Activated CD4-positive, alpha-beta T cell treated with anti-CD3 and anti-CD28 coated beads, Interleukin-2, amount 10 ng/mL, durations not matched to agents 24 days and 14 days (primary cell): Measurements from ENCODE around the gene GART. TPM values are rescaled to one million over a fixed set of nuclear protein-coding genes. Genes with fewer than 3 reads are reported as not detected.
"Not testable (repeated sequence)": the region's sequence is repeated elsewhere in the genome, so short reads cannot be mapped to it uniquely, and the experiment has no call there.

Experiments used
- DNase-seq: peaks from one replicate; pipeline ENCODE4 v3.0.0; 2022
- H3K27ac Mint-ChIP-seq: one replicate; pipeline ENCODE4 v1.8.0; 2022; ENCODE audit warnings: mild to moderate bottlenecking, mixed read lengths
- H3K27me3 Mint-ChIP-seq: one replicate; pipeline ENCODE4 v1.8.0; 2022; ENCODE audit warnings: mixed read lengths
- H3K36me3 Mint-ChIP-seq: one replicate; pipeline ENCODE4 v1.8.0; 2022; ENCODE audit warnings: low read depth, mild to moderate bottlenecking, mixed read lengths
- H3K4me1 Mint-ChIP-seq: one replicate; pipeline ENCODE4 v1.8.0; 2021; ENCODE audit warnings: mixed read lengths
- H3K4me3 Mint-ChIP-seq: one replicate; pipeline ENCODE4 v1.8.0; 2022; ENCODE audit warnings: mild to moderate bottlenecking, moderate library complexity, mixed read lengths
- H3K9me3 Mint-ChIP-seq: one replicate; pipeline ENCODE4 v1.8.0; 2021; ENCODE audit warnings: mixed read lengths
- intact Hi-C: fragments of 100-400 bp; cut with micrococcal nuclease; formaldehyde crosslinking; loops from one replicate; pipeline ENCODE4 v1.15.1; 2023
- total RNA-seq: library from RNA; stranded (reverse); gene quantifications from 2 replicates; pipeline ENCODE4 v1.2.3, GENCODE V29; 2022

Gene GART
- total RNA-seq: 216 and 221 TPM in 2 replicates

- peaks cover 50% of the 10 kb centered on the region for H3K36me3 Mint-ChIP-seq
- H3K27me3 Mint-ChIP-seq: no peaks in the 10 kb centered on the region
- H3K27ac Mint-ChIP-seq: peak within 1 kb of the TSS; percentile 100
- intact Hi-C loops: loop anchor here (1.0 kb wide), 3 partner anchors 46 to 63 kb away; partner anchors contain the start of genes DNAJC28, DONSON and TMEM50B
- peaks cover 41% of the 10 kb centered on the region for H3K4me1 Mint-ChIP-seq
- DNase-seq: peak; percentile 95
- H3K9me3 Mint-ChIP-seq: peaks cover 8% of the 10 kb centered on the region
- peak within 1 kb of the TSS; percentile 95 for H3K4me3 Mint-ChIP-seq
These were observed at the start of gene GART for GRCh38 chr21:33541756-33542639. TSS of gene GART (minus strand) at chr21:33542117. CDS start at chr21:33539315, 2,802 bp downstream.

- no peaks in the 10 kb centered on the region for H3K27me3 Mint-ChIP-seq
- intact Hi-C loops: loop anchor here (1.0 to 5.0 kb wide), 4 partner anchors 16 to 96 kb away; partner anchors contain the start of genes CRYZL1, DNAJC28 and GART
- no peaks in the 10 kb centered on the region for H3K9me3 Mint-ChIP-seq
- H3K36me3 Mint-ChIP-seq: peaks cover 20% of the 10 kb centered on the region
- peaks cover 18% of the 10 kb centered on the region for H3K4me1 Mint-ChIP-seq
- peak within 1 kb of the TSS; percentile 96 for H3K4me3 Mint-ChIP-seq
- DNase-seq: peak; percentile 98
- H3K27ac Mint-ChIP-seq: peak within 1 kb of the TSS; percentile 87
These were observed 46.8 kb upstream of the GART start, which contains the start of gene DONSON for GRCh38 chr21:33588485-33589335. TSS of gene DONSON (minus strand) at chr21:33588684. CDS start at chr21:33588641, 43 bp downstream.

GRCh38 chr21:33587792-33588484 lies 46.0 kb upstream of the GART start:
- peak overlapping the region; percentile 96 for H3K4me3 Mint-ChIP-seq
- H3K4me1 Mint-ChIP-seq: peaks cover 18% of the 10 kb centered on the region
- peak overlapping the region; percentile 87 for H3K27ac Mint-ChIP-seq
- intact Hi-C loops: loop anchor here (1.0 to 5.0 kb wide), 4 partner anchors 15 to 96 kb away; partner anchors contain the start of genes CRYZL1, DNAJC28 and GART
- H3K36me3 Mint-ChIP-seq: peaks cover 18% of the 10 kb centered on the region
- DNase-seq: peak; percentile 80
- H3K9me3 Mint-ChIP-seq: no peaks in the 10 kb centered on the region
- H3K27me3 Mint-ChIP-seq: no peaks in the 10 kb centered on the region

- Mint-ChIP-seq H3K36me3 (peaks cover 22% of the 10 kb centered on the region), H3K27me3 (no peaks in the 10 kb centered on the region), H3K9me3 (no peaks in the 10 kb centered on the region), H3K4me1 (peaks cover 18% of the 10 kb centered on the region), H3K27ac (peak overlapping the region; percentile 69), H3K4me3 (peak overlapping the region; percentile 75)
- DNase-seq: no peak
- intact Hi-C loops: loop anchor here (5.0 kb wide), 1 partner anchor 95 kb away; the partner anchor contains the start of gene DNAJC28
These were observed 45.0 kb upstream of the GART start for GRCh38 chr21:33586927-33587326.

- DNase-seq: no peak
- Mint-ChIP-seq H3K4me1 (peaks cover 16% of the 10 kb centered on the region), H3K9me3 (no peaks in the 10 kb centered on the region), H3K36me3 (peaks cover 32% of the 10 kb centered on the region), H3K27ac (no peak overlapping the region), H3K27me3 (no peaks in the 10 kb centered on the region), H3K4me3 (no peak overlapping the region)
- intact Hi-C loops: no loop called here
These were observed 42.5 kb upstream of the GART start for GRCh38 chr21:33584455-33584854.

- Mint-ChIP-seq H3K4me3 (no peak overlapping the region), H3K27me3 (no peaks in the 10 kb centered on the region), H3K9me3 (no peaks in the 10 kb centered on the region), H3K4me1 (peaks cover 6% of the 10 kb centered on the region), H3K27ac (peak overlapping the region; percentile 41), H3K36me3 (peaks cover 39% of the 10 kb centered on the region)
- no peak for DNase-seq
- intact Hi-C loops: no loop called here
These were observed 37.1 kb upstream of the GART start for GRCh38 chr21:33578959-33579542.

GRCh38 chr21:33578214-33578613 lies 36.3 kb upstream of the GART start:
- H3K27me3 Mint-ChIP-seq: no peaks in the 10 kb centered on the region
- intact Hi-C loops: no loop called here
- H3K4me3 Mint-ChIP-seq: no peak overlapping the region
- DNase-seq: no peak
- H3K9me3 Mint-ChIP-seq: no peaks in the 10 kb centered on the region
- H3K4me1 Mint-ChIP-seq: peaks cover 6% of the 10 kb centered on the region
- H3K36me3 Mint-ChIP-seq: peaks cover 44% of the 10 kb centered on the region
- no peak overlapping the region for H3K27ac Mint-ChIP-seq

GRCh38 chr21:33576741-33577141 lies 34.8 kb upstream of the GART start:
- H3K4me3 Mint-ChIP-seq, intact Hi-C loops, H3K9me3 Mint-ChIP-seq, H3K27me3 Mint-ChIP-seq, DNase-seq, H3K4me1 Mint-ChIP-seq, H3K27ac Mint-ChIP-seq: not testable (repeated sequence)
- peaks cover 44% of the 10 kb centered on the region for H3K36me3 Mint-ChIP-seq

- Mint-ChIP-seq H3K27ac (no peak overlapping the region), H3K9me3 (no peaks in the 10 kb centered on the region), H3K27me3 (no peaks in the 10 kb centered on the region), H3K4me1 (peaks cover 12% of the 10 kb centered on the region), H3K36me3 (peaks cover 53% of the 10 kb centered on the region), H3K4me3 (no peak overlapping the region)
- no peak for DNase-seq
- intact Hi-C loops: loop anchor here (2.0 kb wide), 1 partner anchor 16 kb away; the partner anchor contains the start of gene DONSON
These were observed 30.4 kb upstream of the GART start for GRCh38 chr21:33572350-33572749.

- DNase-seq: no peak
- no peaks in the 10 kb centered on the region for H3K27me3 Mint-ChIP-seq
- peaks cover 16% of the 10 kb centered on the region for H3K4me1 Mint-ChIP-seq
- H3K9me3 Mint-ChIP-seq: no peaks in the 10 kb centered on the region
- H3K4me3 Mint-ChIP-seq: no peak overlapping the region
- intact Hi-C loops: no loop called here
- H3K27ac Mint-ChIP-seq: peak overlapping the region; percentile 54
- H3K36me3 Mint-ChIP-seq: peaks cover 50% of the 10 kb centered on the region
These were observed 28.1 kb upstream of the GART start for GRCh38 chr21:33569991-33570390.

- no peaks in the 10 kb centered on the region for H3K27me3 Mint-ChIP-seq
- H3K27ac Mint-ChIP-seq: no peak overlapping the region
- no peaks in the 10 kb centered on the region for H3K9me3 Mint-ChIP-seq
- intact Hi-C loops: no loop called here
- H3K36me3 Mint-ChIP-seq: peaks cover 46% of the 10 kb centered on the region
- no peak overlapping the region for H3K4me3 Mint-ChIP-seq
- DNase-seq: no peak
- peaks cover 16% of the 10 kb centered on the region for H3K4me1 Mint-ChIP-seq
These were observed 26.5 kb upstream of the GART start for GRCh38 chr21:33568448-33568847.

GRCh38 chr21:33567914-33568313 lies 26.0 kb upstream of the GART start:
- peak overlapping the region; percentile 51 for H3K27ac Mint-ChIP-seq
- intact Hi-C loops: no loop called here
- no peaks in the 10 kb centered on the region for H3K27me3 Mint-ChIP-seq
- H3K4me3 Mint-ChIP-seq: no peak overlapping the region
- H3K36me3 Mint-ChIP-seq: peaks cover 45% of the 10 kb centered on the region
- DNase-seq: no peak
- peaks cover 16% of the 10 kb centered on the region for H3K4me1 Mint-ChIP-seq
- no peaks in the 10 kb centered on the region for H3K9me3 Mint-ChIP-seq

- Mint-ChIP-seq H3K4me1 (peaks cover 18% of the 10 kb centered on the region), H3K36me3 (peaks cover 43% of the 10 kb centered on the region), H3K27ac (no peak overlapping the region), H3K9me3 (no peaks in the 10 kb centered on the region), H3K4me3 (no peak overlapping the region), H3K27me3 (no peaks in the 10 kb centered on the region)
- intact Hi-C loops: no loop called here
- no peak for DNase-seq
These were observed 24.6 kb upstream of the GART start for GRCh38 chr21:33566514-33566913.
